ENCODE results near the gene PARVA.

Gene PARVA

GRCh38 chr11:12460466-12460865, 83.1 kb downstream of the PARVA start:
- no peak for DNase-seq

GRCh38 chr11:12461516-12461915, 84.1 kb downstream of the PARVA start:
- no peak for DNase-seq

GRCh38 chr11:12464303-12464702, 86.9 kb downstream of the PARVA start:
- no peak for DNase-seq

GRCh38 chr11:12465332-12465731, 88.0 kb downstream of the PARVA start:
- DNase-seq, result no peak

GRCh38 chr11:12467610-12468009, 90.2 kb downstream of the PARVA start:
- DNase-seq, result no peak

GRCh38 chr11:12469451-12469850, 92.1 kb downstream of the PARVA start:
- no peak for DNase-seq

DNA sequence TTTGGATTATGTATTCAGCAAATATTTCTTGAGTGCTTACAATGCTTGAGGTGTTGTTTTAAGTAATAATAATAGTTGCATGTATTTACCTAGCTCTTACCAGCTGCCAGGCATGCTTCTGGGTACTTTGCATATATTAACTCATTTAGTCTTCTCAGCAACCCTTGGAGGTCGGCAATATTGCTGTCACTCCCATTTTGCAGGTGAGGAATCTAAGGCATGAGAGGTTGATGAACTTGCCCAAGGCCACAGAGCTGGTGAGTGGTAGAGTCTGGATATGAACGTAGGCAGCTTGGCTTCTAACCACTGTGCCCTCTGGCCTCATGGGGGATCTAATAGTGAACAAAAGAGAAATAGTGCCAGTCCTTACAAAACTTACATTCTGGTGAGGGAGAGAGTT, 92.9 kb downstream of the PARVA start:
- DNase-seq, result no peak

- no peak for DNase-seq
Observed at GRCh38 chr11:12472401-12473005, 95.1 kb downstream of the PARVA start.

DNA sequence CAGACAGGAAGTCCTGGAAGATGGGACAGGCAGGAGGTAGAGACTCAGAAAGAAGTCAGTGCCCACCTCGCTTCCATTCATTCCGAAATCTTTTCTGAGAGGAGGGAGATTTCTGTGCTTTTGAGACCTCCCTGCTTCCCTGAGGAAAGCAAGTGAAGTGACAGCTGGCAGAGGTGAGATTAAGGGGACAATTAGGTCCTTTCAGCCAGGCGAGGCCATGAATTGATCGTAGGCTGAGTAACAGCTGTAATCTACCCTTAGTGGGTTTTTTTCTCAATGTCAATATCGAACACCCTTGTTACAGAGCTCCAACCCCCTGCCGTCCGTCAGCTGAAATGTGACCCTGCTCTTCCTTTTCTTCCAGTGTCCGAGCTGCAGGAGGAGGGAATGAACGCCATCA, 96.0 kb downstream of the PARVA start:
- no peak for DNase-seq

- DNase-seq, result no peak
Observed at GRCh38 chr11:12474871-12475270, 97.5 kb downstream of the PARVA start.

DNA sequence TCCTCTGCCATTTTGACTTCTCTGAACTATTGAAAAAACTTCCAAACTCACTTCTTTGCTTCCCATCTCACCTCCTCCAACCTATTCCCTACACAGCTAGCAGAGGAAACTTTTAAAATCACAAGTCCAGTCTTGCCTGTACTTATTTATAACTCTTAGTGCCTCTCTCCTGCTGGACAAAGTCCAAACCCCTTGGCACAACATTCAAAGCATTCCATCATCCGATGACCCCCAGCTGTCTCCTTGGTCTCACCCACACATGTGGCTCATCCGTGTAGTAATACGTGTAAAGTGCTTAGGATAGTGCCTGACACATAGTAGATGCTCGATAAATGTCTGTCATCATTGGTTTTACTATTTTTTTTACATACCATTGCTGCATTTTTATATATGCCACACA, 101.4 kb downstream of the PARVA start:
- DNase-seq, result no peak

GRCh38 chr11:12480401-12480800, 103.0 kb downstream of the PARVA start:
- no peak for DNase-seq

DNA sequence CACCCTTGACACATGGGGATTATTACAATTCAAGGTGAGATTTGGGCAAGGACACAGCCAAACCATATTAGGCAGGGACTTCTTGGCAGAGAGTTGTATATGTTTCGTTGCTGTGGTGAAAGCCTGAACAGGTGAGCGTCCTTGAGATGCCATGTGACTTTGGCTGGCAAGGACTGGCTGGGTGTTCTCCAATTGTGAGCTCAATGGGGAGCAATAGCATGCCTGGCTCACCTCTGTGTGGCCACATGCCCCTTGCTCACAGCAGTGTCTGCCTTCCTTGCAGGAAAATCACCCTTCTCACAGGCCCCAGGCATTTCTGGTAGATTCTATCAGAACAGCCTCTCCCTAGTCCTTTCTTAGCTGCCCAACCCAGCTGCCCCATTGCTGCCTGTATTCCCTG, 105.5 kb downstream of the PARVA start:
- DNase-seq, result no peak

- no peak for DNase-seq
Observed at GRCh38 chr11:12483604-12484003, 106.2 kb downstream of the PARVA start.

DNA sequence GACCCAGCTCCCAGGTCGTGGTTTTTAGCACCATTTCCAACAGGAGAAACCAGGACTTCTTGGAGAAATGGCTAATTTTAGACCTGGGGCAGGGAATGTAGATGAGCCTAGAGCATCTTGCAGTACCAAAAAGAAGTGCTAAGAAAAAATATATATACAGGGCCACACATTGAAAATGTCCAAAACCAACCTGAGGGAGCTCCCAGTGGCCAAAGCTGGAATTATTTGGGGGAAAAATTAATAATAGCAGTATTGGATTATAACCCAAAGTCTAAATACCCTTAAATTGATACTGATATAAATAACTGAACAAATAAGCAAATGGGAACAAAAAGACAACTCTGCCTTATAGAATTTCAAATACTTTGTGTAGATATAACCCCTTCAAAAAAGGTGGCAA, 108.0 kb downstream of the PARVA start:
- no peak for DNase-seq

- no peak for DNase-seq
Observed at GRCh38 chr11:12489246-12489772, 111.9 kb downstream of the PARVA start.

DNA sequence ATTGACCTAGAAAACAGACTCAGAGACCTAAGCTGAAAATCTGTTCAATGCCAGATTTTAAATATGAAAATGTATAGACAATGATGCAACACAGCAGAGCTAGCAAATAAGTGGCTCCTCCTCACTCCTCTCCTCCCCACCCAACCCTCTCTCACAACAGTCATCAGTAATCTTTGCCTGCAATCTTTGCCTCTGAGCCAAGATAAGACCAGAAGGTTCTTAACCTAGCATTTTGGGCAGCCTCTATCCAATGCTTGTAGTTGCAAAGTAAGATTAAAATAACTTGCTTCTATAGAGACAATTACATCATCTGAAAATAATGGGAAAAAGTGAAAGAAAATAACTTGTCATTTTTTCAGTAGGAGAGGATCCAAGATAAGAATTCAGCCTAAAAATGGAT, 117.3 kb downstream of the PARVA start:
- no peak for DNase-seq

DNA sequence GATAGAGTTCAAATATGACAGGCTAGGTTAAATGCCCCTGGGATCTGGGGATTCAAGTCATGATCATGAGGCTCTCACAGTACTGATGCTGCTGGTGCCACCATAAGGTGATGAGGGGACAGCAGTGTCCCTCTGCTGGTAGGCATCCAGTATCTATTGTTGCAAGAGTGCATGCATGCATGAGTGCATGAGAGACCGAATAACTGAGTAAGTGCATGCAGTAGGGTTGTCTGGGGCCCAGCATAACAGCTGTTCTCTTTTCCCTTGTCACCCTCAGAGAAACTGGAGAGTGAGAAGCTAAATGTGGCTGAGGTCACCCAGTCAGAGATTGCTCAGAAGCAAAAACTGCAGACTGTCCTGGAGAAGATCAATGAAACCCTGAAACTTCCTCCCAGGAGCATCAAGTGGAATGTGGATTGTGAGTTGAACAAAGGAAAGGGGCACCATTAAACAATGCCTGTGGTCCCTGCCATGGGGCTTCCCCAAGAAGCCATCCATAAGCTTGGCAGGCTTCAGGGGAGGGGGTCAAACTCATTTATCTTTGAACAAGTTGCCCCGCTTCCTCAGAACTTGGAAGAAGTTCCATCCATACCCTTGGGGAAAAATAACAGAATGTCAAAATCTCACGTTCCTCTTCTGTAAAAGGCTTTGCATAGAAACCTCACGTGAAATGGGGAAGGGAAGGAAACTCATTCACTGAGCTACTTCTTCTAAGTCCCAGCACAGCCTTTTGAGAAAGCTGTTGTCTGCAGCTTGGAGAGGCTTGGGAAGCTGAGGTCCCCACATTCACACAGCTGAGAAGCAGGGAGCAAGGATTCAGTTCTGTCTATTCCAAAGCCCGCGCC, 119.0 kb downstream of the PARVA start:
- DNase-seq, result no peak

- no peak for DNase-seq
Observed at GRCh38 chr11:12497431-12497830, 120.1 kb downstream of the PARVA start.

DNA sequence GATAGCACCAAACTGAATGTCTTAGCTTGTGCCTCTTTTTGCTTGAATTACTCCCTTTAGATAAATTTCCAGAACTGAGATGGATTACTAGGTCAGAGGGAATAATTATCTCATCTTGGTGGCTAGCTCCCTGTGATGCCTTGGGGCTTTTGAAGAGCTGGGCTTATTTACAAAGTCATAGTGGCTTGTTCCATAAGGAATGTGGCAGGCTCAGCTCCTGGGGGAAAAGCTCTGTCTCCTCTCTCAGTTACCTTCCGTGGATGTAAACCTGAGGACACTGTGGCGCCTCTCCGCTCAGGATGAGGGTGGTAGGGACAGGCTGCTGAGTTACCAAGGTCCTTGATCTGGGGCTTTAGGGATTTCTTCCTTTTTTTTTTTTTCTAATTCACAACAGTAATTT, 121.7 kb downstream of the PARVA start:
- no peak for DNase-seq

DNA sequence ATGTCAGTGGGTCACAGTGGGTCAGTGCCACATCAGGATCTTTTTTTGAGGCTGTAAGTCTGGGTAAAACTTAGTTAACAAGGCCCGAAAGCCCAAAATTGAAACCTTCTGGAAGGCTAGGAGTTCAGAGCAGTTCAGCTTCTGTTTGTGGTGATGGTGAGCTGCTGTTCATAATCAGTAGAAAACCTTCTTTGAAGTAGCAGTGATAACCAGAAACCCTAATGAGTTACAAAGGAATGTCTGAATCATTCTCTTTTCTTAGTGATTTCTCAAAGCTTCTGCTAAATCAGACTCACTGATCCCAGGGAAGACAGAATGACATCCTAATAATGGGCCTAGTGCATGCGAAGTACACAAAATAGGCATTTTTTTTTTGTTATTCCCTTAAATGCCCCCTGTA, 124.7 kb downstream of the PARVA start:
- DNase-seq, result no peak

GRCh38 chr11:12503039-12503484, 125.7 kb downstream of the PARVA start:
- no peak for DNase-seq

DNA sequence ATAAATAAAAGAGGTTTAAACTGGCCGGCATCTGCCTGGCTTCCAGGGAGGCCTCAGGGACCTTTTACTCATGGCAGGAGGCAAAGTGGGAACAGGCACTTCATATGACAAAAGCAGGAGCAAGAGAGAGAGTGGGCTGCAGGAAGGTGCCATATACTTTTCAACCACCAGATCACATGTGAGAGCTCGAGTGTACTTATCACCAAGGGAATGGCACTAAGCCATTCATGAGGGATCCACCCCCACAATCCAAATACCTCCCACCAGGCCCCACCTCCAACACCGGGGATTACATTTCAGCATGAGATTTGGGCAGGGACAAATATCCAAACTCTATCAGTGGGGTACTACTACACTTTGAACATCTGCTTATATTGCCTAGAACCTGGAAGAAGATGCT, 126.5 kb downstream of the PARVA start:
- DNase-seq, result no peak

DNA sequence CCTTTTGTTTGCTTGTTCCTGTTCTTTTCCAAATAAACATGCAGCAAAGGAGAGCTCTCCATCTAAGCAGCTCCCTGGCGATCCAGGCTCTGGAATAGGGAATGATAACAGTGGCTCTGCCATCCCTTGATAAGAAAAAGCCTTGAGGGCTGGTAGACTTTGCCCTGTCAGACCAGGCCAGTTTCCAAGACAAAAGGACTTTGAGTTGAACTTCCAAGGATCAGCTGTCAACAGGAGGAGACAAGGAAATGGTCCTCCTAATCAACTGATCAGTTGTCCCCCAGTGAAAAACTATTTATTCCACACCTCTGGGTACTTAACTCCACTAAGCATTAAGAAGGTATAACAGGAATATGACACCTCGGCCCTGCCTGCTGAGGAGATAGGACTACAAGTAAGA, 127.8 kb downstream of the PARVA start:
- no peak for DNase-seq

Data from activated T-cell treated with anti-CD3 and anti-CD28 coated beads for 4 hours (primary cell).